ENCODE measurements around the gene SHC3.

The SHC3 gene

GRCh38 chr9:89109666-89110065 lies 69.0 kb downstream of the SHC3 start:
- no peak for DNase-seq (ENCODE audit: low read depth in 2 of 2)

GRCh38 chr9:89107406-89107805 lies 71.2 kb downstream of the SHC3 start:
- no peak for DNase-seq (ENCODE audit: low read depth in 2 of 2)

GRCh38 chr9:89106224-89106851 lies 72.3 kb downstream of the SHC3 start:
- no peak for DNase-seq (ENCODE audit: low read depth in 2 of 2)

GRCh38 chr9:89104821-89105220 lies 73.8 kb downstream of the SHC3 start:
- DNase-seq (ENCODE audit: low read depth in 2 of 2), result no peak

- no peak for DNase-seq (ENCODE audit: low read depth in 2 of 2)
Observed at GRCh38 chr9:89097219-89097618, 81.4 kb downstream of the SHC3 start.

- no peak for DNase-seq (ENCODE audit: low read depth in 2 of 2)
Observed at GRCh38 chr9:89096807-89097206, 81.8 kb downstream of the SHC3 start.

GRCh38 chr9:89095761-89096528 lies 82.7 kb downstream of the SHC3 start:
- no peak for DNase-seq (ENCODE audit: low read depth in 2 of 2)

- DNase-seq (ENCODE audit: low read depth in 2 of 2), result no peak
Observed at GRCh38 chr9:89093201-89093975, 85.2 kb downstream of the SHC3 start.

- DNase-seq (ENCODE audit: low read depth in 2 of 2), result no peak
Observed at GRCh38 chr9:89089176-89089575, 89.4 kb downstream of the SHC3 start.

GRCh38 chr9:89083626-89084025 lies 95.0 kb downstream of the SHC3 start:
- no peak for DNase-seq (ENCODE audit: low read depth in 2 of 2)

GRCh38 chr9:89080193-89080592 lies 98.4 kb downstream of the SHC3 start:
- DNase-seq (ENCODE audit: low read depth in 2 of 2), result no peak

- no peak for DNase-seq (ENCODE audit: low read depth in 2 of 2)
Observed at GRCh38 chr9:89079391-89079790, 99.2 kb downstream of the SHC3 start.

- DNase-seq (ENCODE audit: low read depth in 2 of 2), result no peak
Observed at GRCh38 chr9:89078860-89079259, 99.8 kb downstream of the SHC3 start.

GRCh38 chr9:89078421-89078820 lies 100.2 kb downstream of the SHC3 start:
- DNase-seq (ENCODE audit: low read depth in 2 of 2), result no peak

GRCh38 chr9:89077519-89077918 lies 101.1 kb downstream of the SHC3 start:
- DNase-seq (ENCODE audit: low read depth in 2 of 2), result no peak

- DNase-seq (ENCODE audit: low read depth in 2 of 2), result no peak
Observed at GRCh38 chr9:89073397-89073796, 105.2 kb downstream of the SHC3 start.

GRCh38 chr9:89071591-89071990 lies 107.0 kb downstream of the SHC3 start:
- DNase-seq (ENCODE audit: low read depth in 2 of 2), result no peak

- no peak for DNase-seq (ENCODE audit: low read depth in 2 of 2)
Observed at GRCh38 chr9:89066835-89067234, 111.8 kb downstream of the SHC3 start.

- DNase-seq (ENCODE audit: low read depth in 2 of 2), result no peak
Observed at GRCh38 chr9:89065921-89066320, 112.7 kb downstream of the SHC3 start.

- DNase-seq (ENCODE audit: low read depth in 2 of 2), result no peak
Observed at GRCh38 chr9:89060790-89061189, 117.8 kb downstream of the SHC3 start.

- DNase-seq (ENCODE audit: low read depth in 2 of 2), result no peak
Observed at GRCh38 chr9:89059925-89060506, 118.6 kb downstream of the SHC3 start.

GRCh38 chr9:89058906-89059305 lies 119.7 kb downstream of the SHC3 start:
- no peak for DNase-seq (ENCODE audit: low read depth in 2 of 2)

Data from stimulated activated CD8-positive, alpha-beta memory T cell treated with anti-CD3 and anti-CD28 coated beads, Interleukin-15, amount 100 ng/mL, for 4 hours (primary cell).